ENCODE measurements around the gene CENPX. TPM values are rescaled to one million over a fixed set of nuclear protein-coding genes. Genes with fewer than 3 reads are reported as not detected.

CENPX gene
- total RNA-seq, 1 experiment from 2014 or later = 247 TPM

GRCh38 chr17:81998691-81999438 is 23.8 kb downstream of the CENPX start:
- DNase-seq = no peak
- Histone ChIP-seq H3K4me3 (ENCODE audit: insufficient read depth, low read depth, low read length) (no peak overlapping the region), H3K27me3 (ENCODE audit: control insufficient read depth, insufficient read depth, low read length) (no peaks in the 10 kb centered on the region), H3K36me3 (replicated peaks; ENCODE audit: control insufficient read depth, insufficient read depth, low read length) (no peaks in the 10 kb centered on the region)

DNA sequence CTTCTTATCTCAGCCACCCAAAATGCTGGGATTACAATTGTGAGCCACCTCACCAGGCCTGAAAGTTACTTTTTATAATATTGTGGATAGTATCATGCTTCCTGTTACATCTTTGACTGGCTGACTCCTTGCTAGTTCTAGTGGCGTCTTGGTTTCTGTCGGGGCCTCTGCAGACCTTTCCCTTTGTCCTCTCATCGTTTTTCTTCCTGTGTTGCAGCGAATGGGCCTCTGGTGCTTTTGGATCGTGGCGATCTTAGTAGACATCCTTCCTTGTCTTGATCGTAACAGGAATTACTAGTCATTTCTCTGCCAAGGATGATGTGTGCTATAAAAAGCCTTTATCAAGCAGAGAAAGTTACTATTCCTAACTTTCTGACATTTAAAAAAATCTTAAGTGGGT is 24.5 kb downstream of the CENPX start:
- Histone ChIP-seq H3K27me3 (ENCODE audit: control insufficient read depth, insufficient read depth, low read length) (no peaks in the 10 kb centered on the region), H3K36me3 (replicated peaks; ENCODE audit: control insufficient read depth, insufficient read depth, low read length) (no peaks in the 10 kb centered on the region), H3K4me3 (ENCODE audit: insufficient read depth, low read depth, low read length) (no peak overlapping the region)
- DNase-seq = no peak

DNA sequence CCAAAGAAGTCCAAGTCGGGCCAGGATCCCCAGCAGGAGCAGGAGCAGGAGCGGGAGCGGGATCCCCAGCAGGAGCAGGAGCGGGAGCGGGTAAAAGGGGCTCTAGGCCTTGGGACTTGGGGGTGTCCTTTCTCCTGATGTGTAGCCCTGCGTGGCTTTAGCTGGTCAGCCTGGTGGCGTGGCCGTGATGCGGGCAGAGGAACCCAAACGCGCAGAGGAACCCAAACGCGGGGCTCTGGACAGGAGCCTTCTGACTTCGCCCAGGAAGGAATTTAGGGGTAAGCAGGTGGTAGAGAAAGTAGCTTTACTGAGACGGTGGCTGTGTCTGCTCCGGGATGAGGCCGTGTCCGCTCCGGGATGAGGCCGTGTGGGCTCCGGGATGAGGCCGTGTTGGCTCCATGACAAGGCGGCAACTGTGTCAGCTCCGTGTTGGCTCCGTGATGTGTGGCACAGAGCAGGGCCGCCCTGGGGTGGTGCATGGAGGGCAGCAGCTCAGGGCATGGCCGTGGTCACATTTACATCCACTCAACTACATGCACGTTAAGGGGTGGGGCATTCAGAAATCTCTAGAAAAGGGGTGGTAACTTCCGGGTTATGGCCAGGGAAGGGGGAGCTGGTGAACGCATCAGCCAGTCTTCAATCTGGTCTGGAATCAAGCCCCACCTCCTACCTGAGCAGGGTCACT is 25.8 kb downstream of the CENPX start:
- Histone ChIP-seq H3K27me3 (ENCODE audit: control insufficient read depth, insufficient read depth, low read length) (no peaks in the 10 kb centered on the region), H3K4me3 (ENCODE audit: insufficient read depth, low read depth, low read length) (no peak overlapping the region), H3K36me3 (replicated peaks; ENCODE audit: control insufficient read depth, insufficient read depth, low read length) (no peaks in the 10 kb centered on the region)
- DNase-seq = no peak

GRCh38 chr17:81996232-81996756 is 26.4 kb downstream of the CENPX start:
- H3K36me3 ChIP-seq (replicated peaks; ENCODE audit: control insufficient read depth, insufficient read depth, low read length) = no peaks in the 10 kb centered on the region
- no peak overlapping the region for H3K4me3 ChIP-seq (ENCODE audit: insufficient read depth, low read depth, low read length)
- DNase-seq = no peak
- H3K27me3 ChIP-seq (ENCODE audit: control insufficient read depth, insufficient read depth, low read length) = no peaks in the 10 kb centered on the region

- Histone ChIP-seq H3K4me3 (ENCODE audit: insufficient read depth, low read depth, low read length) (no peak overlapping the region), H3K36me3 (replicated peaks; ENCODE audit: control insufficient read depth, insufficient read depth, low read length) (no peaks in the 10 kb centered on the region), H3K27me3 (ENCODE audit: control insufficient read depth, insufficient read depth, low read length) (no peaks in the 10 kb centered on the region)
- peak; percentile 88 for DNase-seq
Measured at GRCh38 chr17:81995463-81996231, 27.0 kb downstream of the CENPX start.

DNA sequence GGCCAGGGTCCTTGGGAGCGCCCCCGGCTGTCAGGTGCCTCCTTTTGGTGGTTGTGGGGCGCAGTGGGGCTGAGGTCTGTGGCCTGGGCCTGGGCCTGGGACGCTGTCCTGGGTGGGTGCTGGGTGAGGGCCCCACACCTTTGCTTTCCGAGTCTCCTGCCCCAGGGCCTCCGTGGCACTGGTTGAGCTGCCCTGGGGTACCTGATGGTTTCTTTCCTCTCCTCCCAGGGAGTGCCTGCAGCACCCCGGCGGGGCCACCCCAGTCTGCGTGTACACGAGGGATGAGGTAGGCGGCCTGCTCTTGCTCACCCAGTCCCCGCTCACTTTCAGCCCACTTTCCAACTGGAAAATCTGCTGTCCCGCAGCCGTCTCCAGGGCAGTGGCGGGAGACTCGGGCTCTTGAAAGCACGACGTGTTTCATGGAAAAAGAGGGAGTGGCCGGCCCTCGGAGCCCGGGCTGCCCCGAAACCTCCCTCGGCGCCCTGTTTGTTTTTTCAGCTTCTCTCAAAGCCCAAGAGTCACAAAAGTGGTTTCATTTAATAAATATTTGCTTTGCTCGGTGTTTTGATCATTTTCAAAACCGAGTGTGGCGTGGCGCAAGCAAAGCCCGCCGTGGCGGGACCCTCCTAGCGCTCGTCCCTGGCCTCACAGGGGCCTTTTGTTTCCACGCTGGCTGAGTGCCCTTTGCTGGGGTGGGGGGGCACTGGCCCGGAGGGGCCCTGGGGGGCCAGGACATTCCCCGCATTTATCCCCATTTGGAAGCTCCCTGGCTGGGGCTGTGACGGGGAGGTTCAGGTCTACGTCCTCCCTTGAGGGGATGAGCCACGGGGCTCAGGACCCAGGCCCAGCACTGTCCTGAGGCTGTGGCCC is 27.9 kb downstream of the CENPX start:
- H3K27me3 ChIP-seq (ENCODE audit: control insufficient read depth, insufficient read depth, low read length) = no peaks in the 10 kb centered on the region
- H3K36me3 ChIP-seq (replicated peaks; ENCODE audit: control insufficient read depth, insufficient read depth, low read length) = no peaks in the 10 kb centered on the region
- H3K4me3 ChIP-seq (ENCODE audit: insufficient read depth, low read depth, low read length) = no peak overlapping the region
- peak; percentile 65 for DNase-seq

DNA sequence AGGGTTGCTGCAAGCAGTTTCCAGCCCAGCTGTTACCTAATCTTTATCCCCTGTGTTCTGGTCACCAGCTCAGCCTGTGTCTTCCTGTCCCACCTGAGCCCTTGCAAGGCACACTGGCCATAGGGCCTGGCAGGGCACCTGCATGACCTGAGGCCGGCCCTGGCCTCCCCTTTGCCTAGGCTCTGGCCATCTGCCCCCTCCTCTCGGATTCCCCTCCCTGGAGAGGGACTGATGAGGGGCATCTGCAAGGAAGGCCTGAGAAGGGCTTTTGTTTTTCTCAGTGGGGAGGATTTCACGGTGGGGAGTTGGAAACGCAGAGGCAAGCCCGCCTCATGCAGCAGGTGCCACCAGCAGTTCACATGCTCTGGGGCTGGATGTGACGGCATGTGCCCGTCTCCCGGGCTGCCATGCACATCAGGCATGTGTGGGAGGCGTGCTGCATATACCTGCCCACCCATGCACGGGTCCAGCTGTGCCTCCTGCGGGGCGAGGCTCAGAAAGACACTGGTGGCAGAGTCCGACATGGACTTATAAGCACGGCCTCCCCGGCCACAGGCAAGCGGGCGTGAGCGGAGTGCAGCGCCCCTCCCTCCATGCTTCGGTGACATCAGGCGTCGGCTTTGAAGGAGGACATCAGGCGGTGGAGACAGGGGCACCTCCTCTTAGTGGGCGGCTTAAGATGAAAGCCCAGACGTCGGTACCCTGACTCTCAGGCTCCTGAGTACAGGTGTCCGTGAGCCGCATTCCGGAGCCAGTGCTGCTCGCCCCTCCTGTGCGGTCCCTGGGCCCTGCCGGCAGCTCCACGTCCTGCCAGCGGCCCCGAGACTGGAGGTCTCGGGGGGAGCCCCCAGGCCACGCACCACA is 28.7 kb downstream of the CENPX start:
- Histone ChIP-seq H3K27me3 (ENCODE audit: control insufficient read depth, insufficient read depth, low read length) (no peaks in the 10 kb centered on the region), H3K36me3 (replicated peaks; ENCODE audit: control insufficient read depth, insufficient read depth, low read length) (no peaks in the 10 kb centered on the region), H3K4me3 (ENCODE audit: insufficient read depth, low read depth, low read length) (no peak overlapping the region)
- DNase-seq = peak; percentile 83

GRCh38 chr17:81992306-81993102 is 30.2 kb downstream of the CENPX start:
- no peak overlapping the region for H3K4me3 ChIP-seq (ENCODE audit: insufficient read depth, low read depth, low read length)
- H3K27me3 ChIP-seq (ENCODE audit: control insufficient read depth, insufficient read depth, low read length) = no peaks in the 10 kb centered on the region
- H3K36me3 ChIP-seq (replicated peaks; ENCODE audit: control insufficient read depth, insufficient read depth, low read length) = no peaks in the 10 kb centered on the region
- DNase-seq = peak; percentile 82

DNA sequence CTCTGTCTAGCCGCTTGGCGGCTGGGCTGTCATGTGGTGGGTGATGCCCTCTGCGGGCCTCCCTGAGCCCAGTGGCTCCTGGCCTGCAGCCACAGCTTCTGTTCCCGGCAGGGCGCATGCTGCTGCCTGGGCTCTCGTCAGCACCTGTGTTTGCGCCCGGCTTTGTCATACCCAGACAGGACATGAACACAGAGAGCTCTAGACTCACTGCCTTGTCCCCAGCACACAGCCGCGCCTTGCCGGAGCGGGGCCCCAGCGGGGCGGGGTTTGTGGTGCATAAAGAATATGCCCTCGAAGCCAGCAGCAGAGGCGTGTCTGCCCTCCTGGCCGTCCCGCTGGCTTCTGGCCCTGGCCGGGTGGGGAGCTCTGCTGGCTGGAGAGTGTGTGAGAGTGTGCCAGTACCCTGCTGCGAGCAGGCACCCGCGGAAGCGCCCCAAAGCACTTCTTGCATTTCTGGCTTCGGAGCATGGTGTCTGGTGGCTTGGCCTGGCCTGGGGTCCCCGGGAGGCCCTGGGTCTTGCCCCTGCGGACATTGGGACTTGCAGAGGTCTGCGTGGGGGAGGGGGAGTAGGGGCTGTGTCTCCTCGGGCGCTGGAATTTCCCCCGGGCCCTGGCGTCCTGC is 30.9 kb downstream of the CENPX start:
- Histone ChIP-seq H3K36me3 (replicated peaks; ENCODE audit: control insufficient read depth, insufficient read depth, low read length) (no peaks in the 10 kb centered on the region), H3K4me3 (ENCODE audit: insufficient read depth, low read depth, low read length) (no peak overlapping the region), H3K27me3 (ENCODE audit: control insufficient read depth, insufficient read depth, low read length) (no peaks in the 10 kb centered on the region)
- peak; percentile 89 for DNase-seq

DNA sequence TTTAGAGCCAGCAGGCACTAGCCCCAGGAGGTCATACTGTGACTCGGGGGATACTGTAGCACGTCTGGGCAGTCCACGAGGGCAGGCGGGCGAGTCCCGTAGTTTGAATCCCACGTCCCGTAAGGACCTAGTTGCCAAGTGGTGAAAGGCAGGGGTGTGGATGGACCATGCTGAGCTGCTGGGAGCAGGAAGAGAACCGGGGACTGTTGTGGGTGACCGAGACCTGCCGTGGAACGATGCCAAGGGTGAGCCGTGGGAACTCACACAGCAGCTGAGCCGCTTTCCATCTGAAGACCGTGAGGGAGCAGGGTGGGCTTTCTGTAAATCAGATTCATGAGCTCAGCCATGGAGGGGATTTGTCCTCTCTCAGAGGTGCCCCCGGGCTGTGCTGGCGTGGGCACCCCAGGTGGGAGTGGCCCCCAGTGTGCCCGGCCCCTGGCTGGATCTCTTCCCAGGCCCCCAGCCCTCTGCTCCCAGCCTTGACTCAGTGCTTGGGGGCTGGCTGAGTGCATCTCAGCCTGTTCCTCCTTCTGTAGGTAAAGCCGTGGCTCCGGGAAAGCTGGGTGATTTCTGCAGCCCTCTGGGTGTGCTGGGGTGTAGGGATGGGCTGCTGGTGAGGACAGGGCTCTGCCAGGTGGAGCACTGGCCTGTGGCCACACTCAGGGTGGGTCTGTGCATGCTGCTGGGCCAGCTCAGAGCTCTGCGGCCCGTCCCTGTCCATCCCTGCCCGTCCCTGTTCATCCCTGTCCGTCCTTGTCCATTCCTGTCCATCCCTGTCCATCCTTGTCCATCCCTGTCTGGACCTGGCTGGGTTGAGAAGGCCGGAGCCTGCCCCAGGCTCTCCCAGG is 31.6 kb downstream of the CENPX start:
- Histone ChIP-seq H3K36me3 (replicated peaks; ENCODE audit: control insufficient read depth, insufficient read depth, low read length) (no peaks in the 10 kb centered on the region; the same call in 1 of the 2 replicates), H3K27me3 (ENCODE audit: control insufficient read depth, insufficient read depth, low read length) (no peaks in the 10 kb centered on the region), H3K4me3 (ENCODE audit: insufficient read depth, low read depth, low read length) (no peak overlapping the region)
- no peak for DNase-seq

GRCh38 chr17:81987161-81987770 is 35.4 kb downstream of the CENPX start:
- no peaks in the 10 kb centered on the region for H3K27me3 ChIP-seq (ENCODE audit: control insufficient read depth, insufficient read depth, low read length)
- peaks cover 10% of the 10 kb centered on the region for H3K36me3 ChIP-seq (replicated peaks; ENCODE audit: control insufficient read depth, insufficient read depth, low read length)
- H3K4me3 ChIP-seq (ENCODE audit: insufficient read depth, low read depth, low read length) = no peak overlapping the region
- peak; percentile 54 for DNase-seq
